DND-41 (cell line): ENCODE results near the gene PCK1.

Source experiments
- CTCF ChIP-seq: IDR thresholded peaks from 2 replicates; pipeline ENCODE4 v1.5.1; 2012; ENCODE audit warnings: borderline replicate concordance, low read length, moderate library complexity, mild to moderate bottlenecking; ENCODE audit not compliant: poor library complexity, severe bottlenecking; ENCODE audit errors: extremely low read depth
- EZH2 ChIP-seq: IDR thresholded peaks from 3 replicates; pipeline ENCODE4 v1.6.1; 2012; ENCODE audit warnings: borderline replicate concordance, low read depth, mild to moderate bottlenecking, moderate library complexity, low read length, inconsistent platforms; ENCODE audit not compliant: severe bottlenecking

DNA sequence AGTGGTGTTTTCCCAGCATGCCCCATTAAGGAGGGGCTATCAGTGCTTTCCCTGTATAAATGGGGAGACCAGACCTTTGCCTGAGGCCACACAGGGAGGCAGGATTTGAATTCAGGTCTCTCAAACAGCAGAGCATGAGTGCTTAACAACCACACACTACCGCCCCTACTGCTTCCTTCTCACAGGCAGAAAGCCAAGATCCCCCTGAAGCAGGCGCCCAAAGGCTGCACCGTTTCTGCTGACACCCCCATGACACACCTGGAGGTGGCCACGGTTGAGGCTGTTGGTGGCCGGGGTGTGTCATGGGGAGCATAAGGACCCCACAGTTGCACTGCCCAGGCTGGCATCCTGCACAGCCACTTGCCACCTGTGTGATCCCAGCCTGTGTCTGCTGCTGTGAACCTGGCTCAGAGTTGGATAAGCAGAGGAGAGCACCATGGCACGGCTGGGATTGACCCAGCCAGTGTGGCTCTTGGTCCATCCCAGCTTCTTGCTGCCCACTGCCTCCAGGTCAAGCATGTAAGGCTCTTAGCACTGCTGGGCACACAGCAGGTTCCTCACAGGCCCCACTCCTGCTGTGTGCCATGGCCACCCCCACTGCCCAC is 28.3 kb downstream of the PCK1 start:
- TF ChIP-seq CTCF (no peak), EZH2 (no peak)
